ENCODE data around the gene KRTAP9-7. TPM values are rescaled to one million over a fixed set of nuclear protein-coding genes. Genes with fewer than 3 reads are reported as not detected.
A peak's percentile ranks its signal among the peaks of the same experiment; 100 is the strongest.
"Not testable (repeated sequence)": the region's sequence is repeated elsewhere in the genome, so short reads cannot be mapped to it uniquely, and the experiment has no call there.

The KRTAP9-7 gene
- total RNA-seq, 2 donors from 2014 or later: not detected

- intact Hi-C loops (cut with DNase I): no loop called here
- DNase-seq: no peak
- ATAC-seq: no peak
Measured at GRCh38 chr17:41265078-41265477, 10.4 kb upstream of the KRTAP9-7 start, which contains the start of gene KRTAP9-6. Gene KRTAP9-6, plus strand, starts transcription at chr17:41265378. Its CDS starts 0 bp downstream, at chr17:41265378.

DNA sequence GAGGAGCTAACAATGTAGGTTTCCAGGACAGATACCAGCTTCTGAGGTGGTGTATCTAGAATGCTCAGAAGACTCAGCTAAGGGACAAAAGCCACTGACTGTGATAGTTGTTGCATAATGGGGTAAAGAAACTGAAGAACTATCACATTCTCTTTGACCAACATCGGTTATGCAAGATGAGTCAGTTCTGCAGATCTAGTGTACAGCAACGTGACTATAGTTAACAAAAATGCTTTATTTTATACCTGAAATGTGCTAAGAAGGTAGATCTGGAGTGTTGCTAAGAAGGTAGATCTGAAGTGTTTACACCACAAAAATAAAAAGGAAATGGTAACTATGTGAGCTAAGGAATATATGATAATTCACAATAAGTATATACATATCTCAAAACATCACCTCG, 7.8 kb upstream of the KRTAP9-7 start:
- no peak for ATAC-seq
- intact Hi-C loops (cut with DNase I): no loop called here
- no peak for DNase-seq

DNA sequence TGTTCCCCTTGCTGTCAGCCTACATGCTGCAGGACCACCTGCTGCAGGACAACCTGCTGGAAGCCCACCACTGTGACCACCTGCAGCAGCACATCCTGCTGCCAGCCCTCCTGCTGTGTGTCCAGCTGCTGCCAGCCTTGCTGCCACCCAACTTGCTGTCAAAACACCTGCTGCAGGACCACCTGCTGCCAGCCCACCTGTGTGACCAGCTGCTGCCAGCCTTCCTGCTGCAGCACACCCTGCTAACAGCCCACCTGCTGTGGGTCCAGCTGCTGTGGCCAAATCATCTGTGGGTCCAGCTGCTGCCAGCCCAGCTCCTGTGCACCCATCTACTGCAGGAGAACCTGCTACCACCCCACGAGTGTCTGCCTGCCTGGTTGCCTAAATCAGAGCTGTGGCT, 4.2 kb upstream of the KRTAP9-7 start:
- intact Hi-C loops (cut with DNase I); ATAC-seq; DNase-seq: not testable (repeated sequence)

- DNase-seq (no peak), ATAC-seq (no peak)
- intact Hi-C loops (cut with DNase I): no loop called here
Measured at GRCh38 chr17:41271858-41272257, 3.6 kb upstream of the KRTAP9-7 start.

DNA sequence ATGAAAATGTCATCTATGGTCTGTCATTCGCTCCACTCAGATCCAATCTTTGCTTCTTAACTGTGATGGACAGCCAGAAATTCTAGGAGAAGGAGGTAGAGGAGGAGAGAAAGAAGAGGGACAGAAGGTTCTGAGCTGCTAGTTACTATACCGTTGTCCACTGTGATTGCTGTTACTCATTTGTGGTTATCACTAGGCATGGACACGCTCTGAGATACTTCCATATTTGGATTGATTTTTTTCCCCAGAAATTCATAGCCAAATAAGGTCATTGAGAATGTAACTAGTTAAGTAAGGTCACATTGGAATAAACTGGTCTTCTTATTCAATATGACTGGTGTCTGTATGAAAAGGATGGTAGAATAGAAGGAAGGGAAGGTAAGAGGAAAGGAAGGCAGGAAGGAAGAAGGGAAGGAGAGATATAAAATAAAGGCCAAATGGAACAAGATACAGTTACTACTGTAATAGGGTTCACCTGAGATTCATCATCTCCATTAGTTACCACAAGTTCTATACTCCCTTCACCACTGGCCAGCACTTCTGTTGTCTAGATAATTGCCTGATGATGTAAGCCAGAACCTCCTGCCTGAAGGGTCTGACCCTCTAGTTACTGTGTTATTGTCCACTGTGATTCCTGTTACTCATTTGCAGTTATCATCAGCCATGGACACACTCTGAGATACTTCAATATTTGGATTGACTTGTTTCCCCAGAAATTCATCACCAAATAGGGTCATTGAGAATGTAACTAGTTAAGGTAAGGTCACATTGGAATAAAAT, 2.9 kb downstream of the KRTAP9-7 start:
- ATAC-seq (no peak), DNase-seq (no peak)
- intact Hi-C loops (cut with DNase I): no loop called here

GRCh38 chr17:41284043-41284442, 8.5 kb downstream of the KRTAP9-7 start:
- ATAC-seq (no peak), DNase-seq (no peak)
- intact Hi-C loops (cut with DNase I): no loop called here

DNA sequence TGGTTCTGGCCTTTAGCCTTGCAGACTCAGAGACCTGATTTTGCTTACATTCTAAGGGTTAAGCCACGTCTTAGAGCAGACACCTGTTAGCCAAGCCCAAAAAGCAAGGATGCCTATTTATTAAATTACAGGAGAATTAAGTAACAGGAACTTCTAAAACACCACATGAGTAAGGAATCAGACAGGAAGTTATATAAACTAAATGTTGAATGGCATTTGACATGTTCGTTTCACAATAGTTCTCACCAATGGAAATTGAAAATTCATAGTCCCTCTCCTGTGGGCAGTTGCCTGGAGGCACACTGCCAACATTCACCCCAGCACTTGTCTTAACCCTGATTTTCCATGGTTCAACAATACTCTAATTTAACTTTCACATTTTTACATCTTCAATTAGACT, 9.0 kb downstream of the KRTAP9-7 start:
- no peak for ATAC-seq
- intact Hi-C loops (cut with DNase I): no loop called here

DNA sequence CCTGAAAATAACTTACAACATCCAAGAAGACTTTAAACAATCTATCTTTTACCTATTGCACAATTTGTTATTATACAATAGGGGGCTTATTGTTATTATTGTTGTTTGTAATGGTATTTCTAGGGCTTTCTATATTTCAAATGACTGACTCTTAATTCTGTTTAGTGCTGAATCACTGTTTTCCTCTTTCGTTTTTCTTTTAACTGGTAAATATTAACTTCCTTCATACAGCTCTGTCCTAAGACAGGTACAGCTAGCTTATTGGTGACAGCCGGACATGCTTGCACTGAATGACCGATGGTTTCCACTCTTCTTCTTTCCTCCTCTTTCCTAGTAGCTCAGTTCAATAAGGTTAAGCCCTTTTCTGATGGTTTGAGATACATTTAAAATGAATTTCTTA, 11.6 kb downstream of the KRTAP9-7 start:
- no peak for DNase-seq
- no peak for ATAC-seq
- intact Hi-C loops (cut with DNase I): no loop called here

More for the DNA sequence above, 9.0 kb downstream of the KRTAP9-7 start:
- DNase-seq: no peak

GRCh38 chr17:41294016-41294415, 18.5 kb downstream of the KRTAP9-7 start:
- DNase-seq (no peak), ATAC-seq (no peak)
- intact Hi-C loops (cut with DNase I): no loop called here

DNA sequence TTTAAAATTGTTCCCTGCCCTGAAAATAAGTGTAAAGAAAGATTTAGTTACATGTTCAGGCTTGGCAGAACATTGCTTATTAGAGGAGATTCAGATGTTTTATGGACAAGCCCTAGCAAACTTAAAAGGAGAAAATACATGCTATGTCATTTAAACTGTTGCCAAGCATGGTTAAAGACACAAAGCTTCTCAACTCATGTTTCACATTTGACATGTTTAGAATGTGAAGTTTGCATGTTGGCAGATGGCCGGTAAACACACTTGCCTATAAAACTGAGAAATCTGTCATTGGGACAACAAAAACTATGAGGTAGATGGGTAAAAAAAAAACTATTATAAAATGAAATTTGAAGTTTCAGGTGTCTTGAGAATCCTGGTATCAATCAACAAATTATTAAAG, 21.3 kb downstream of the KRTAP9-7 start:
- DNase-seq: no peak
- intact Hi-C loops (cut with DNase I): no loop called here
- ATAC-seq: no peak

- intact Hi-C loops (cut with DNase I): no loop called here
- ATAC-seq: no peak
- no peak for DNase-seq
Measured at GRCh38 chr17:41298458-41299135, 23.1 kb downstream of the KRTAP9-7 start.

GRCh38 chr17:41301204-41301790, 25.8 kb downstream of the KRTAP9-7 start:
- DNase-seq (no peak), ATAC-seq (no peak)
- intact Hi-C loops (cut with DNase I): no loop called here

GRCh38 chr17:41301916-41302901, 26.7 kb downstream of the KRTAP9-7 start, which contains the start of gene KRTAP29-1:
Gene KRTAP29-1, minus strand, starts transcription at chr17:41302851. Its CDS starts 0 bp downstream, at chr17:41302851.
- peak; percentile 87 to 95 for ATAC-seq
- DNase-seq: peak; percentile 44
- intact Hi-C loops (cut with DNase I): no loop called here

DNA sequence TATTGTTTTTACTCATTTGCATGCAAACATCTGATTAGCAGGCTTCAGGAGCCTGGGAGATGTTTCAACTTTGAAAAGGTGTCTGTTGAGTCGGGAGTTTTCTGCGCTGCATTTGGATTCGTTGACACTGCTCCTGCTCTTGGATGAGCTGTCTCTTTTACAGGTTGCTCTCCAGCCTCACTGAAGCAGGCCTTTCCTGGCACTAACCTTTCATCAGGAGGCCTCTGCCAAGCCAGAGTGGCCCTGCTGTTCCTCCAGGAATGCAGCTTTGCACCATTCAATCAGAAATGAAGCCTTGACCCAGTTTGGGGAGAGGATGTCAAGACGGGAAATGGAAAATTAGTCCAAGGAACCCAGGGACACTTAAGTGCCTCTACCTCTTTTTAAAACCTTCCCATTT, 27.5 kb downstream of the KRTAP9-7 start:
- DNase-seq (no peak), ATAC-seq (no peak)
- intact Hi-C loops (cut with DNase I): no loop called here

GRCh38 chr17:41304091-41304490, 28.6 kb downstream of the KRTAP9-7 start:
- intact Hi-C loops (cut with DNase I): no loop called here
- ATAC-seq (no peak), DNase-seq (no peak)

GRCh38 chr17:41307647-41308046, 32.1 kb downstream of the KRTAP9-7 start:
- no peak for DNase-seq
- intact Hi-C loops (cut with DNase I): no loop called here
- peak in 1 of 2 donors; percentile 39 for ATAC-seq

DNA sequence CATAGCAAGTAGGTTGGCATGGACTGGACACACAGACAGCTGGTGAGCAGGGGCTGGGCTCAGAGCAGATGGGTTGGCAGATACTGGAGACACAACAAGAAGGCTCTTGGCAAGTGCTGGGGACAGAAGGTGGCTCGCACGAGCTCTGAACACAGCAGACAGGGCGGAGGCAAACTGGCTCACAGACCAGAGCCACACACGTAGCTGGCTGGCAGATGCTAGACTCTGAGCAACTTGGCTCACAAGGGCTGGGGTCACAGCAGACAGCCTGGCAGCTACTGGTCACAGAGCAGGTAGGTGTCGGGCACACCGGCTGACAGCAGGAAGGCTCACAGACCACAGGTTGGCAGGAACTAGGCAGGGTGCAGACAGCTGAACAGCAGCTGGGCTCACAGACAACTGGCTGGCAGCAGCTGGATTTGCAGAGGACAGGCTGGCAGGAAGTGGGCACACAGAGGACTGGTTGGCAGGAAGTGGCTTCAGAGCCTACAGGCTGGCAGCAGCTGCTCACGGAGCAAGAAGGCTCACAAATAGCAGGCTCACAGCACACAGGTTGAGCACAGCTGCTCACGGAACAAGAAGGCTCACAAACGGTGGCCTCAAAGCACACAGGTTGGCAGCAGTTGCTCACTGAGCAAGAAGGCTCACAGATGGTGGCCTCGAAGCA, 32.9 kb downstream of the KRTAP9-7 start:
- intact Hi-C loops (cut with DNase I): no loop called here
- peak; percentile 40 for DNase-seq
- ATAC-seq: peak; percentile 75 to 89

GRCh38 chr17:41308918-41309359, 33.4 kb downstream of the KRTAP9-7 start, which contains the start of gene KRTAP16-1:
Gene KRTAP16-1, minus strand, starts transcription at chr17:41309309. Its CDS starts 56 bp downstream, at chr17:41309253.
- no peak for DNase-seq
- intact Hi-C loops (cut with DNase I): no loop called here
- peak in 1 of 2 donors; percentile 18 for ATAC-seq

All from left cardiac atrium (tissue), 4 donors.